Hematopoietic multipotent progenitor cell (in vitro differentiated cells): ENCODE results near the gene TSC22D2. TPM values are rescaled to one million over a fixed set of nuclear protein-coding genes. Genes with fewer than 3 reads are reported as not detected.
"Not testable (repeated sequence)": the region's sequence is repeated elsewhere in the genome, so short reads cannot be mapped to it uniquely, and the experiment has no call there.

ENCODE experiments used
- DNase-seq, 3 donors: peaks; one replicate each; pipeline ENCODE4 v3.0.0-alpha.2; 2011 to 2015; ENCODE audit warnings: low read depth in 2 of 3, low spot score in 2 of 3
- total RNA-seq: library from RNA; depleted of rRNA; stranded (reverse); fragments of >200 nt; gene quantifications from one replicate; pipeline ENCODE4 v1.2.3, GENCODE V29; 2012

The TSC22D2 gene
- total RNA-seq, 1 donor = 8.1 TPM

- no peak for DNase-seq
Observed at GRCh38 chr3:150472421-150472820, 64.3 kb downstream of the TSC22D2 start.

GRCh38 chr3:150473161-150473560 lies 65.1 kb downstream of the TSC22D2 start:
- DNase-seq = not testable (repeated sequence)

GRCh38 chr3:150479370-150479769 lies 71.3 kb downstream of the TSC22D2 start:
- DNase-seq = no peak

GRCh38 chr3:150480877-150481276 lies 72.8 kb downstream of the TSC22D2 start:
- no peak for DNase-seq

GRCh38 chr3:150483226-150483625 lies 75.1 kb downstream of the TSC22D2 start:
- no peak for DNase-seq

GRCh38 chr3:150484410-150484809 lies 76.3 kb downstream of the TSC22D2 start:
- no peak for DNase-seq

GRCh38 chr3:150488867-150489266 lies 80.8 kb downstream of the TSC22D2 start:
- DNase-seq = no peak

GRCh38 chr3:150490277-150490986 lies 82.3 kb downstream of the TSC22D2 start:
- no peak for DNase-seq

- no peak for DNase-seq
Observed at GRCh38 chr3:150494411-150494977, 86.4 kb downstream of the TSC22D2 start.

- DNase-seq = peak in 1 of 3 donors; percentile 20
Observed at GRCh38 chr3:150495149-150495548, 87.1 kb downstream of the TSC22D2 start.

- peak; percentile 22 to 72 (median 40) for DNase-seq
Observed at GRCh38 chr3:150495563-150496168, 87.6 kb downstream of the TSC22D2 start.

- DNase-seq = peak in 1 of 3 donors; percentile 11
Observed at GRCh38 chr3:150497956-150498355, 89.9 kb downstream of the TSC22D2 start.

GRCh38 chr3:150500960-150501359 lies 92.9 kb downstream of the TSC22D2 start:
- not testable (repeated sequence) for DNase-seq

GRCh38 chr3:150503402-150504099 lies 95.5 kb downstream of the TSC22D2 start:
- DNase-seq = no peak

GRCh38 chr3:150504483-150504882 lies 96.4 kb downstream of the TSC22D2 start:
- DNase-seq = no peak

GRCh38 chr3:150508401-150508800 lies 100.3 kb downstream of the TSC22D2 start:
- no peak for DNase-seq

GRCh38 chr3:150509780-150510179 lies 101.7 kb downstream of the TSC22D2 start:
- DNase-seq = no peak

GRCh38 chr3:150511122-150511821 lies 103.2 kb downstream of the TSC22D2 start:
- DNase-seq = no peak

GRCh38 chr3:150515210-150515609 lies 107.1 kb downstream of the TSC22D2 start:
- no peak for DNase-seq
